Measurements from ENCODE around the gene TMCC1. TPM values are rescaled to one million over a fixed set of nuclear protein-coding genes. Genes with fewer than 3 reads are reported as not detected.
"Not testable (repeated sequence)": the region's sequence is repeated elsewhere in the genome, so short reads cannot be mapped to it uniquely, and the experiment has no call there.

The TMCC1 gene
- total RNA-seq, 1 donor from 2014 or later: 12.1 TPM

GRCh38 chr3:129655291-129655700 is 238.2 kb downstream of the TMCC1 start:
- no peak for DNase-seq (ENCODE audit: low read depth, low spot score)

GRCh38 chr3:129654131-129654530 is 239.4 kb downstream of the TMCC1 start:
- DNase-seq (ENCODE audit: low read depth, low spot score): no peak

GRCh38 chr3:129653019-129653418 is 240.5 kb downstream of the TMCC1 start:
- no peak for DNase-seq (ENCODE audit: low read depth, low spot score)

GRCh38 chr3:129651435-129652202 is 241.9 kb downstream of the TMCC1 start:
- peak; percentile 53 for DNase-seq (ENCODE audit: low read depth, low spot score)

- DNase-seq (ENCODE audit: low read depth, low spot score): peak; percentile 26
Observed at GRCh38 chr3:129650256-129650872, 243.1 kb downstream of the TMCC1 start.

GRCh38 chr3:129648391-129648790 is 245.1 kb downstream of the TMCC1 start:
- no peak for DNase-seq (ENCODE audit: low read depth, low spot score)

GRCh38 chr3:129645286-129645685 is 248.2 kb downstream of the TMCC1 start:
- no peak for DNase-seq (ENCODE audit: low read depth, low spot score)

GRCh38 chr3:129644836-129645235 is 248.7 kb downstream of the TMCC1 start:
- no peak for DNase-seq (ENCODE audit: low read depth, low spot score)

GRCh38 chr3:129641567-129642260 is 251.8 kb downstream of the TMCC1 start:
- DNase-seq (ENCODE audit: low read depth, low spot score): not testable (repeated sequence)

- DNase-seq (ENCODE audit: low read depth, low spot score): not testable (repeated sequence)
Observed at GRCh38 chr3:129640985-129641384, 252.5 kb downstream of the TMCC1 start.

- DNase-seq (ENCODE audit: low read depth, low spot score): no peak
Observed at GRCh38 chr3:129638481-129638880, 255.0 kb downstream of the TMCC1 start.

GRCh38 chr3:129636082-129636481 is 257.4 kb downstream of the TMCC1 start:
- DNase-seq (ENCODE audit: low read depth, low spot score): no peak

- no peak for DNase-seq (ENCODE audit: low read depth, low spot score)
Observed at GRCh38 chr3:129635656-129636055, 257.9 kb downstream of the TMCC1 start.

- DNase-seq (ENCODE audit: low read depth, low spot score): no peak
Observed at GRCh38 chr3:129633751-129634481, 259.6 kb downstream of the TMCC1 start.

GRCh38 chr3:129632977-129633376 is 260.5 kb downstream of the TMCC1 start:
- DNase-seq (ENCODE audit: low read depth, low spot score): no peak

- no peak for DNase-seq (ENCODE audit: low read depth, low spot score)
Observed at GRCh38 chr3:129632556-129632955, 261.0 kb downstream of the TMCC1 start.

- DNase-seq (ENCODE audit: low read depth, low spot score): no peak
Observed at GRCh38 chr3:129632056-129632455, 261.5 kb downstream of the TMCC1 start.

GRCh38 chr3:129629011-129629410 is 264.5 kb downstream of the TMCC1 start:
- DNase-seq (ENCODE audit: low read depth, low spot score): no peak

GRCh38 chr3:129628169-129628522 is 265.4 kb downstream of the TMCC1 start:
- no peak for DNase-seq (ENCODE audit: low read depth, low spot score)

- DNase-seq (ENCODE audit: low read depth, low spot score): no peak
Observed at GRCh38 chr3:129627350-129628168, 266.0 kb downstream of the TMCC1 start.
